GM20000 (cell line): Measurements from ENCODE around the gene PIGH.
"Not testable (repeated sequence)": the region's sequence is repeated elsewhere in the genome, so short reads cannot be mapped to it uniquely, and the experiment has no call there.

Source experiments
- DNase-seq: peaks from one replicate; pipeline ENCODE4 v3.0.0; 2012; ENCODE audit warnings: low spot score
- CTCF ChIP-seq: IDR thresholded peaks from 2 replicates; pipeline ENCODE4 v1.5.1; 2012; ENCODE audit warnings: mild to moderate bottlenecking, control low read depth; ENCODE audit errors: extremely low read depth, missing control alignments

Gene PIGH

GRCh38 chr14:67638642-67639041 is 38.6 kb upstream of the PIGH start:
- no peak for TF ChIP-seq CTCF
- no peak for DNase-seq

DNA sequence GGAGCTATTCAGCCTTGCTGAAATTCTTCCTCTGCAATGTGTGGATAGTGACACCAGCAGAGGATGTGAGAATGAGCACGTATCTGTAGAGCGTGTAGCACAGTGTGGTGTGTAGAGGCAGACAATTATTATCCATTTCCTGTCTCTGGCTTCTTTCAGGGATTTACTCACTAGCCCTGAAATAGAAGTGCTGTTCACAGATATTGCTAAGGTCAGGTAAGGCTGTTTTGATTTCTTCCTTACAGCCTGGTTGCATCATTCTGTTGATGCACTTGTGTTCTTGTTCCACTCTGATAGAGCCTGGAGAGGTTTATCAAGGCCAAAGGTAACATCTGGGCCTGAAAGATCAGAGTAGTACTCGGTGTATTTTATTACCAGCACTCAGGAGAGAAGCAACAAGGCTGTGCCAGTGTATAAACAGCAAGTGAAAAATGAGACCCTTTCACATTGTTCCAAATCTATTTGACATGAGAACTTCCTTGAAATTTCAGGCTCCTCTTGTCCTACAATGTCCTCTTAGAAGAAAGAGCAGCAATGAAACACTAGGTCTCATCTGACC is 36.4 kb upstream of the PIGH start:
- no peak for DNase-seq
- no peak for TF ChIP-seq CTCF

DNA sequence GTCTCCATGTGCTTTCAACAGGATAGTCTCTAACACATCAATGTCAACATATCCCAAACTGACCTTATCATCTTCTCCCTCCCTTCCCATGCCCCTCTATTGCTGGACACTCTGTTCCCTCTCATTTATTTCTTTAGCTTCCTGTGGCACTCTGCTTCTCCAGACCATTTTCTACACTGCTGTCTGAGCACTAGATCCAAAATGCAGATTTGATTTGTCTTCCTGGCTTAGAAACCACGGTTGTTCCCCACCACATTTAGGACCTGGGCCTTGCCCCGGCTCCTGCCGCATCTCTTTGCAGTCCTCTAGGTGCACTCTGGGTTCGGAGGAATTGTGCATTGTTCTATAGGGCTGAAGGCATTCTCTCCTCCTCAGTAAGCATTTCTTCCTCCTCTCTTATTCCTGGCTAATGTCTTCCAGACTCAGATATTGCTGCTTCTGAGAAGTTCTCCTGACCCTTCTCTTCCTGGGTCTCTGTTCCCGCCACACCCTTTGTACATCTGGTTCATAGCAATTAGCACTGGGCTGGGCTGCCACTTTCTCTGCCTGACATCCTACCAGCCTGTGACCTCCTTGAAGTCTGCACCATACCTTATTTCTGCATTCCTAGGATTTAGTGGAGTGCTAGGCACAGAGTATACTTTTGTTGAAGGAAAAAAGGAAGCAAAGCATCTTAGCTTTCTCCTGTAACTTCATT is 33.5 kb upstream of the PIGH start:
- TF ChIP-seq CTCF, result no peak
- DNase-seq, result no peak

DNA sequence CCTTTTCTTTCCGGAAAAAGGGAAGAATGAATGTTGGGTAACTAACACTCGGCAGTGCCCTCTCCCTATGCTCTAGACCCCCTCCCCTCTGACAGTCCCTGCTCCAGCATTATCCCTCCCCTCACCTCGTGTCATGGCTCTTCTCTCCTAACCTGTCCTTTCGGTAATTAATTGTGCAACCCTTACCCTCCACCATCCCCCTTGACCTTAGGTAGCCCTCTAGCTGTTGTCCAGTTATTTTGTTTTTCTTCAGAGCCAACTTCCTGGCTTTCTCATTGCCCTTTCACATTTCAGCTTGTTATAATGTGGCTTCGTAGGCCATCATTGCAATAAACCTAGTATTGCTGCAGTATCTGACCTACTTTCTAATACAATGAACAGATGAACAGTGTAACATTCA is 30.9 kb upstream of the PIGH start:
- no peak for TF ChIP-seq CTCF
- DNase-seq, result no peak

DNA sequence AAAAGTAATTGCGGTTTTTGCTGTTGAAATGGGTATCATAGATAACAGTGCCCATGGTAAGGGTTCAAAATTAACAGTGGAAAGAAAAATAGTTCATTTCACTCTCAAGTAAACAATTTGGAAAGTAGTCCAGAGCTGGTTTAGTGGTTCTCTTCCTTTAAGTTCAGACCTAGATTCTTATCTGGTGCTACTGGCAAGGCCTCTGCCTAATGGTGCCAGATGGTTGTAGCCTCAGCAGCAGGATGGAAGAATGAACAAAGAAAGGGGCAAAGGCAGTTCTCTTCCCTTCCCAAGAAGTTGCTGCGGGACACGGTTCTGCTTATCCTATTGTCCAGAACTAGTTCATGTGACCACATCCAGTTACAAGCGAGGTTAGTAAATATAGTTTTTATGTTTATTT is 30.1 kb upstream of the PIGH start:
- no peak for TF ChIP-seq CTCF
- DNase-seq, result no peak

GRCh38 chr14:67627519-67627918 is 27.5 kb upstream of the PIGH start:
- DNase-seq, result no peak
- no peak for TF ChIP-seq CTCF

GRCh38 chr14:67626131-67626530 is 26.1 kb upstream of the PIGH start:
- DNase-seq, result not testable (repeated sequence)

DNA sequence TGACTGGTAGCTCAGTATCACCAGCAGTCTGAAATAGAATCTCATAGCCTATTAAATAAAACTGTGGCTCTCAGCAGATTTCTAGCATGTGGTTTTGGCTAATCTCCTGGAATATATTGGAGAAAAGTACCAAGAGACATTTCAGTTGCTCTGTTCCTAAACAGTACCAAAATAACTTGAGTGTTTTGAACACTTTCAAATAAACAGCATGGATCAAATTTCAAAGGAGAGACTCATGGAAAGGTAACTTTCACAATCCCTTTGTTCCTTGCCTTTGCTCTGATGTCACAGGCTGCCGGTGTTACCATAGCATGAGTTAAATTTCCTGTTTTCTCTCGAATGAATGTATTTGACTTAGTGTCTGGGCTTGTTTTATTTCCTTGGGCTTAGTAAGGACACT is 23.0 kb upstream of the PIGH start:
- DNase-seq, result no peak

More for the DNA sequence above, 23.0 kb upstream of the PIGH start:
- no peak for TF ChIP-seq CTCF
